Calu3 (cell line): ENCODE results near the gene SANBR. TPM values are rescaled to one million over a fixed set of nuclear protein-coding genes. Genes with fewer than 3 reads are reported as not detected.

Experiments used
- BruUV-seq: library from RNA; stranded (reverse); fragments of 400-500 nt; replicated peaks from 2 replicates; lab custom pipeline; 2021; lab: Mats Ljungman, UMichigan
- CTCF ChIA-PET: fragments of 300-600 bp; sonication (Branson Sonifier 250); formaldehyde crosslinking; loops from one replicate; lab custom pipeline; 2022; ENCODE audit warnings: antibody characterized with exemption; lab: Charles Lee
- DNase-seq: peaks from one replicate; pipeline ENCODE4 v3.0.0; 2022
- H3K27ac Mint-ChIP-seq: one replicate; pipeline ENCODE4 v1.8.0; 2022; ENCODE audit warnings: mixed read lengths; ENCODE audit not compliant: unreplicated experiment
- H3K27me3 Mint-ChIP-seq: one replicate; pipeline ENCODE4 v1.8.0; 2022; ENCODE audit warnings: mixed read lengths; ENCODE audit not compliant: unreplicated experiment
- H3K36me3 Mint-ChIP-seq: one replicate; pipeline ENCODE4 v1.8.0; 2022; ENCODE audit warnings: mild to moderate bottlenecking, moderate library complexity, mixed read lengths; ENCODE audit not compliant: insufficient read depth, unreplicated experiment
- H3K4me1 Mint-ChIP-seq: one replicate; pipeline ENCODE4 v1.8.0; 2022; ENCODE audit warnings: mild to moderate bottlenecking, low read depth, mixed read lengths; ENCODE audit not compliant: unreplicated experiment
- H3K4me3 Mint-ChIP-seq: one replicate; pipeline ENCODE4 v1.8.0; 2022; ENCODE audit warnings: mild to moderate bottlenecking, low read depth, moderate library complexity, mixed read lengths; ENCODE audit not compliant: unreplicated experiment
- H3K9me3 Mint-ChIP-seq: one replicate; pipeline ENCODE4 v1.8.0; 2022; ENCODE audit warnings: low read depth, mixed read lengths; ENCODE audit not compliant: unreplicated experiment
- intact Hi-C: fragments of 100-400 bp; cut with micrococcal nuclease; formaldehyde crosslinking; loops from one replicate; pipeline ENCODE4 v1.10.0; 2022; ENCODE audit not compliant: unreplicated experiment
- total RNA-seq: library from RNA; stranded (reverse); gene quantifications from 2 replicates; pipeline ENCODE4 v1.2.3, GENCODE V29; 2022
- TF ChIP-seq, protein P1 (sequence below): fragments of 200-600 bp; IDR thresholded peaks from one replicate; pipeline ENCODE4 v1.8.0; 2022; ENCODE audit warnings: antibody characterized with exemption; ENCODE audit not compliant: unreplicated experiment

Gene SANBR
- total RNA-seq, 1 experiment from 2014 or later: 16.3 TPM

DNA sequence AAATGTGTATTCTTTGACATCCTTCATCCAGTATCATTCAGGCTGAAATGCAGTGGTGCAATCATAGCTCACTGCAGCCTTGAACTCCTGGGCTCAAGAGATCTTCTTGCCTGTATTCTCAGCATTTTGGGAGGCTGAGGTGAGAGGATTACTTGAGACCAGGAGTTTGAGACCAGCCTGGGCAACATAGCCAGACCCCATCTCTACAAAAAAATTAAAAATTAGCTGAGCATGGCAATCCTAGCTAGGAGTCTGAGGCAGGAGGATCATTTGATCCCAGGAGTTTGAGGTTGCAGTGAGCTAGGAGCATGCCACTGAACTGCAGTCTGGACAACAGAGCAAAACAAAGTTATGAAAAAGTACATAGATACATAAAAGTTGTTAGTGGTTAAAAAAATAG is 24.1 kb downstream of the SANBR start:
- intact Hi-C loops: no loop called here
- no TSS peak for BruUV-seq
- Mint-ChIP-seq H3K27ac (no peak overlapping the region), H3K9me3 (no peaks in the 10 kb centered on the region), H3K36me3 (peaks cover 4% of the 10 kb centered on the region), H3K4me1 (no peaks in the 10 kb centered on the region), H3K27me3 (no peaks in the 10 kb centered on the region), H3K4me3 (no peak overlapping the region)
- TF ChIP-seq, protein P1, sequence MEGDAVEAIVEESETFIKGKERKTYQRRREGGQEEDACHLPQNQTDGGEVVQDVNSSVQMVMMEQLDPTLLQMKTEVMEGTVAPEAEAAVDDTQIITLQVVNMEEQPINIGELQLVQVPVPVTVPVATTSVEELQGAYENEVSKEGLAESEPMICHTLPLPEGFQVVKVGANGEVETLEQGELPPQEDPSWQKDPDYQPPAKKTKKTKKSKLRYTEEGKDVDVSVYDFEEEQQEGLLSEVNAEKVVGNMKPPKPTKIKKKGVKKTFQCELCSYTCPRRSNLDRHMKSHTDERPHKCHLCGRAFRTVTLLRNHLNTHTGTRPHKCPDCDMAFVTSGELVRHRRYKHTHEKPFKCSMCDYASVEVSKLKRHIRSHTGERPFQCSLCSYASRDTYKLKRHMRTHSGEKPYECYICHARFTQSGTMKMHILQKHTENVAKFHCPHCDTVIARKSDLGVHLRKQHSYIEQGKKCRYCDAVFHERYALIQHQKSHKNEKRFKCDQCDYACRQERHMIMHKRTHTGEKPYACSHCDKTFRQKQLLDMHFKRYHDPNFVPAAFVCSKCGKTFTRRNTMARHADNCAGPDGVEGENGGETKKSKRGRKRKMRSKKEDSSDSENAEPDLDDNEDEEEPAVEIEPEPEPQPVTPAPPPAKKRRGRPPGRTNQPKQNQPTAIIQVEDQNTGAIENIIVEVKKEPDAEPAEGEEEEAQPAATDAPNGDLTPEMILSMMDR: no peak
- DNase-seq: no peak
- CTCF ChIA-PET: no interaction called here

DNA sequence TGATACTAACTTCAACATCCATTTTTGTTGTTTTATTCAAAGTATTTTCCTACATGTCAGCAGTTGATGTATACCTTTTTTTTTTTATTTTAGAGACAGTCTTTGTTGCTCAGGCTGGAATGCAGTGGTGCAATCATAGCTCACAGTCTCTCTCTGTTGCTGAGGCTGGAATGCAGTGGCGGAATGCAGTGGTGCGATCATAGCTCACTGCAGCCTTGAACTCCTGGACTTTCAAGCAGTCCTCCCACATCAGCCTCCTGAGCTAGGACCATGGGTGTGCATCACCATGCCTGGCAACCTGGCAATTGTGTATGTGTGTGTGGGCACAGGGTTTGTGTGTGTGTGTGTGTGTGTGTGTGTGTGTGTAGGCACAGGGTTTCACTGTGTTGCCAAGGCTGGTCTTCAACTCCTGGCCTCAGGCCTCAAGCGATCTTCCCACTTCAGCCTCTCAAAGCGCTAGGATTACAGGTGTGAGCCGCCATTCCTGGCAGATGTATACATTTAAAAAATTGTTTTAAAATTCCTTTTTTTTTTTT is 24.8 kb downstream of the SANBR start:
- no peaks in the 10 kb centered on the region for H3K9me3 Mint-ChIP-seq
- no TSS peak for BruUV-seq
- intact Hi-C loops: no loop called here
- H3K36me3 Mint-ChIP-seq: peaks cover 4% of the 10 kb centered on the region
- CTCF ChIA-PET: interaction anchor here (0.7 kb wide), 1 partner anchor 266 kb away, joined by 3 read pairs; no protein-coding TSS in a partner anchor
- no peaks in the 10 kb centered on the region for H3K4me1 Mint-ChIP-seq
- TF ChIP-seq, protein P1: no peak
- no peak for DNase-seq
- H3K4me3 Mint-ChIP-seq: no peak overlapping the region
- no peak overlapping the region for H3K27ac Mint-ChIP-seq
- no peaks in the 10 kb centered on the region for H3K27me3 Mint-ChIP-seq

DNA sequence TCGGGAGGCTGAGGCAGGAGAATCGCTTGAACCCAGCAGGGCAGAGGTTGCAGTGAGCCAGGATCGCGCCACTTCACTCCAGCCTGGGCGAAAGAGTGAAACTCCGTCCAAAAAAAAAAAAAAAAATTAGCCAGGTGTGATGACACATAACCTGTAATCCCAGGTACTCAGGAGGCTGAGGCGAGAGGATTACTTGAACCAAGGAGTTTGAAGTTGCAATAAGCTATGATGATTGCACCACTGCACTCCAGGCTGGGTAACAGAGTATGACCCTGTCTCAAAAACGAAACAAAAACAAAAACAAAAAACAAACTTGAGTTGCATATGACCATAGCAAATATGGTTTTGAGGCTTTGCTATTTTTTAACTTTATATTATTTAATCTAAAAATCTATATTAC is 25.8 kb downstream of the SANBR start:
- no peaks in the 10 kb centered on the region for H3K27me3 Mint-ChIP-seq
- BruUV-seq: no TSS peak
- CTCF ChIA-PET: interaction anchor here (0.6 to 1.0 kb wide), 3 partner anchors 20 to 1395 kb away, joined by 3 read pairs; no protein-coding TSS in a partner anchor

DNA sequence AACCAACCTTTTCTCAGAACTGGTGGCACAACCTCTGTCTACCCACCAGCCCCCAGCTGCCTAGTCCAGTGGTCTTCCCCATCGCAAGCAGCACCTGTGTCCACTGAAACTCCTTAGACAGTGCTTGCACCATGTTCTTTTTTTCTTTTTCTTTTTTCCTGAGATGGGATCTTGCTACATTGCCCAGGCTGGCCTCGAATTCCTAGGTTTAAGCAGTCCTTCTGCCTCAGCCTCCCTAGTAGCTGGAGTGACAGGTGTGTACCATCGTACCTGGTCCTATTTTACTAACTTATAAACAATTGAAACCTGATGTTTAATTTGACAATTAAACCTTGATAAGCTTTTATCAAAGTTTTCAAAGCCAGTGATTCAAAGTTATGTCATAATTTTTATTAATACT is 30.8 kb downstream of the SANBR start:
- Mint-ChIP-seq H3K4me1 (no peaks in the 10 kb centered on the region), H3K36me3 (no peaks in the 10 kb centered on the region), H3K4me3 (no peak overlapping the region), H3K27me3 (no peaks in the 10 kb centered on the region), H3K9me3 (no peaks in the 10 kb centered on the region), H3K27ac (no peak overlapping the region)
- TF ChIP-seq, protein P1: no peak
- no peak for DNase-seq
- intact Hi-C loops: no loop called here
- no TSS peak for BruUV-seq
- CTCF ChIA-PET: no interaction called here

More for the DNA sequence above, 25.8 kb downstream of the SANBR start:
- DNase-seq: no peak
- TF ChIP-seq, protein P1: no peak
- H3K36me3 Mint-ChIP-seq: peaks cover 4% of the 10 kb centered on the region
- H3K9me3 Mint-ChIP-seq: no peaks in the 10 kb centered on the region
- no peak overlapping the region for H3K27ac Mint-ChIP-seq
- H3K4me3 Mint-ChIP-seq: no peak overlapping the region
- intact Hi-C loops: no loop called here
- H3K4me1 Mint-ChIP-seq: no peaks in the 10 kb centered on the region
